Activated CD8-positive, alpha-beta memory T cell treated with anti-CD3 and anti-CD28 coated beads, Interleukin-2, amount 50 U/mL, for 1 hour (primary cell): ENCODE data around the gene CATSPER3.
"Not testable (repeated sequence)": the region's sequence is repeated elsewhere in the genome, so short reads cannot be mapped to it uniquely, and the experiment has no call there.

Experiments used
- DNase-seq: peaks from one replicate; pipeline ENCODE4 v3.0.0-alpha.2; 2020; ENCODE audit errors: extremely low read depth

Gene CATSPER3

GRCh38 chr5:134975078-134975715 is 7.5 kb downstream of the CATSPER3 start:
- DNase-seq, result no peak

GRCh38 chr5:134975843-134976242 is 8.1 kb downstream of the CATSPER3 start:
- DNase-seq, result no peak

- DNase-seq, result no peak
These were observed 9.1 kb downstream of the CATSPER3 start for GRCh38 chr5:134976841-134977240.

- no peak for DNase-seq
These were observed 11.7 kb downstream of the CATSPER3 start for GRCh38 chr5:134979416-134979815.

GRCh38 chr5:134982230-134982629 is 14.5 kb downstream of the CATSPER3 start:
- DNase-seq, result no peak

- DNase-seq, result no peak
These were observed 21.6 kb downstream of the CATSPER3 start for GRCh38 chr5:134989266-134989830.

- DNase-seq, result not testable (repeated sequence)
These were observed 22.5 kb downstream of the CATSPER3 start for GRCh38 chr5:134990183-134990582.

GRCh38 chr5:134992148-134992547 is 24.4 kb downstream of the CATSPER3 start:
- no peak for DNase-seq

GRCh38 chr5:134993161-134993560 is 25.5 kb downstream of the CATSPER3 start:
- DNase-seq, result no peak

- no peak for DNase-seq
These were observed 27.0 kb downstream of the CATSPER3 start for GRCh38 chr5:134994560-134995156.

GRCh38 chr5:134995850-134996402 is 28.2 kb downstream of the CATSPER3 start:
- DNase-seq, result no peak

- no peak for DNase-seq
These were observed 29.3 kb downstream of the CATSPER3 start for GRCh38 chr5:134997015-134997414.

GRCh38 chr5:134998068-134998467 is 30.4 kb downstream of the CATSPER3 start:
- DNase-seq, result not testable (repeated sequence)

- DNase-seq, result no peak
These were observed 36.7 kb downstream of the CATSPER3 start for GRCh38 chr5:135004376-135004775.

- DNase-seq, result no peak
These were observed 37.4 kb downstream of the CATSPER3 start for GRCh38 chr5:135005076-135005475.

GRCh38 chr5:135007305-135007704 is 39.6 kb downstream of the CATSPER3 start:
- DNase-seq, result no peak

GRCh38 chr5:135007749-135008363 is 40.1 kb downstream of the CATSPER3 start:
- DNase-seq, result no peak

- DNase-seq, result no peak
These were observed 40.8 kb downstream of the CATSPER3 start for GRCh38 chr5:135008556-135008955.

- no peak for DNase-seq
These were observed 41.5 kb downstream of the CATSPER3 start for GRCh38 chr5:135008981-135009735.

- DNase-seq, result no peak
These were observed 42.2 kb downstream of the CATSPER3 start for GRCh38 chr5:135009736-135010501.
